Measurements from ENCODE around the gene NDUFB10. TPM values are rescaled to one million over a fixed set of nuclear protein-coding genes. Genes with fewer than 3 reads are reported as not detected.

NDUFB10 gene
- total and polyA plus RNA-seq, 2 experiments from 2014 or later = 244 to 495 TPM

GRCh38 chr16:1949507-1949906 lies 9.8 kb upstream of the NDUFB10 start (continued):
- no peak for TF ChIP-seq REST (IDR thresholded peaks at IDR 0.05; ENCODE audit: unreplicated experiment)

- no peak overlapping the region for H3K4me2 ChIP-seq
- TF ChIP-seq NANOG (IDR thresholded peaks at IDR 0.05; ENCODE audit: borderline replicate concordance) (no peak), EZH2 (IDR thresholded peaks at IDR 0.05; ENCODE audit: low read depth, unreplicated experiment) (no peak), STAT1 (IDR thresholded peaks at IDR 0.05; ENCODE audit: unreplicated experiment) (no peak), EZH2phosphoT487 (IDR thresholded peaks at IDR 0.05; ENCODE audit: unreplicated experiment) (no peak)
- DNase-seq (ENCODE audit: low spot score) (no peak), ATAC-seq (no peak)
- no peaks in the 10 kb centered on the region for H4K20me1 ChIP-seq (replicated peaks; ENCODE audit: insufficient read depth)
- H3K36me3 ChIP-seq (ENCODE audit: insufficient read depth) = no peaks in the 10 kb centered on the region
- Mint-ChIP-seq H3K36me3 (ENCODE audit: low read depth) (no peaks in the 10 kb centered on the region), H3K27me3 (ENCODE audit: insufficient read depth, low read depth, poor library complexity) (peaks cover 3% of the 10 kb centered on the region), H3K4me1 (no peaks in the 10 kb centered on the region; the same call in 2 of the 3 replicates), H3K27ac (no peak overlapping the region), H3K9me3 (no peaks in the 10 kb centered on the region), H3K4me3 (no peak overlapping the region)
- no peaks in the 10 kb centered on the region for H3K27me3 ChIP-seq (ENCODE audit: insufficient read depth)
- H3K9me2 ChIP-seq (ENCODE audit: insufficient read depth) = no peaks in the 10 kb centered on the region
- H3K27ac ChIP-seq (ENCODE audit: low read depth) = no peak overlapping the region
- H3K4me1 ChIP-seq (ENCODE audit: insufficient read depth) = no peaks in the 10 kb centered on the region
- H3K79me2 ChIP-seq (replicated peaks; ENCODE audit: insufficient read depth) = no peaks in the 10 kb centered on the region
- H3F3A ChIP-seq (replicated peaks; ENCODE audit: low read depth) = no peaks in the 10 kb centered on the region
- H3K4me3 ChIP-seq = no peak overlapping the region
- H2AFZ ChIP-seq = no peak overlapping the region
Measured at GRCh38 chr16:1950047-1950446, 9.3 kb upstream of the NDUFB10 start.

- Mint-ChIP-seq H3K9me3 (no peaks in the 10 kb centered on the region), H3K4me1 (no peaks in the 10 kb centered on the region; the same call in 2 of the 3 replicates), H3K27ac (no peak overlapping the region), H3K27me3 (ENCODE audit: insufficient read depth, low read depth, poor library complexity) (peaks cover 3% of the 10 kb centered on the region), H3K4me3 (no peak overlapping the region), H3K36me3 (ENCODE audit: low read depth) (no peaks in the 10 kb centered on the region)
- no peak overlapping the region for H3K4me2 ChIP-seq
- no peaks in the 10 kb centered on the region for H3K36me3 ChIP-seq (ENCODE audit: insufficient read depth)
- no peak for TF ChIP-seq STAT1 (IDR thresholded peaks at IDR 0.05; ENCODE audit: unreplicated experiment)
- TF ChIP-seq ZNF331 (CRISPR knock-in tag; IDR thresholded peaks at IDR 0.05; ENCODE audit: low read depth) = no peak
- ATAC-seq (no peak), DNase-seq (ENCODE audit: low spot score) (no peak)
- H3K27ac ChIP-seq (ENCODE audit: low read depth) = no peak overlapping the region
- H2AFZ ChIP-seq = no peak overlapping the region
- H3K4me1 ChIP-seq (ENCODE audit: insufficient read depth) = no peaks in the 10 kb centered on the region
- H3K79me2 ChIP-seq (replicated peaks; ENCODE audit: insufficient read depth) = no peaks in the 10 kb centered on the region
- H3F3A ChIP-seq (replicated peaks; ENCODE audit: low read depth) = no peaks in the 10 kb centered on the region
- no peaks in the 10 kb centered on the region for H4K20me1 ChIP-seq (replicated peaks; ENCODE audit: insufficient read depth)
- H3K27me3 ChIP-seq (ENCODE audit: insufficient read depth) = no peaks in the 10 kb centered on the region
- no peaks in the 10 kb centered on the region for H3K9me2 ChIP-seq (ENCODE audit: insufficient read depth)
- H3K4me3 ChIP-seq = no peak overlapping the region
Measured at GRCh38 chr16:1950559-1950958, 8.8 kb upstream of the NDUFB10 start.
